HG02884 (cell line): Measurements from ENCODE around the gene CCND2.

Experiments
- ATAC-seq: cut with Tn5 transposase; IDR thresholded peaks from one replicate; pipeline ENCODE4 v1.9.1; 2021; ENCODE audit warnings: mild to moderate bottlenecking, moderate library complexity; ENCODE audit not compliant: unreplicated experiment

Gene CCND2

DNA sequence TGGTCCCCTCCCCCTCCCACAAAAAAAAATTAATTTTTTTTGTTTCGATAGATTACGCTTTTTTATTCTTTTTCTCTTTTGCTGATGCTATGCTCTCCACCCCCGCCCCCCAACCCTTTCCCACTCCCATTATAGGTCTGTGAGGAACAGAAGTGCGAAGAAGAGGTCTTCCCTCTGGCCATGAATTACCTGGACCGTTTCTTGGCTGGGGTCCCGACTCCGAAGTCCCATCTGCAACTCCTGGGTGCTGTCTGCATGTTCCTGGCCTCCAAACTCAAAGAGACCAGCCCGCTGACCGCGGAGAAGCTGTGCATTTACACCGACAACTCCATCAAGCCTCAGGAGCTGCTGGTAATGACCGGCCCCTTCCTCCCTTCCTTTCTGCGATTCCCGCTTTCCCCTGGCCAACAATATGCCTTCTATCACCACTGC is 2.3 kb downstream of the CCND2 start:
- ATAC-seq = no peak

DNA sequence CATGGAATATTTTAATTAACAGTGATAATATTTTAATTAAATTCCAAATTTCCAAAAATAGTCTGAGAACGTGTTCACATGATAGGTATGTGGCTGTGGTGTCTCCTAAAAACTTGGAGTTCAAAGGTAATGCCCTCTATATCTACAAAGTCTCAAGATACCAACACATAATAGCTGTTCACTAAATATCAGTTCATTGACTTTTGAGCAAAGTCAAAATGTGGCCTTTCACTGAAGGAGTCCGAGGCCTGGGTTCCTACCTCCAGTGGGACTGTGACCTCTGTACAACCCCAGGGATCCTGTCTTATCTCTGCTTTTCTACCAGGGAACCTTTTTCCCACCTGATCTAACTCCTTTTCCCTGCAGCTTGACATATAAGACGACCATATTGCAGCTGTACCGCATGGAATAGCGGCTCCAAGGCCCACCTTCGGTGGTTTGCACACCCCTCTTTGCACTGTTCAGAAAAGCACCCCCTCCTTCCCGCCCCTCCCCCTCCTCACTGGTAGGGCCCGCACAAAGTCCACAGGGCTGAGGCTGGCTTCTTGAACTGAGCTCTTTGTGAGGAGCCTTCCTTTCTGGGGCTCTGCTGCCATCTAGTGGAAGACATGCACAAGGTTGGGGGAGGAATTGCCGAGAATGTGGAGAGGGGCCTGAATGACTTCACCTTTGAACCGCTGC is 3.1 kb downstream of the CCND2 start:
- no peak for ATAC-seq

DNA sequence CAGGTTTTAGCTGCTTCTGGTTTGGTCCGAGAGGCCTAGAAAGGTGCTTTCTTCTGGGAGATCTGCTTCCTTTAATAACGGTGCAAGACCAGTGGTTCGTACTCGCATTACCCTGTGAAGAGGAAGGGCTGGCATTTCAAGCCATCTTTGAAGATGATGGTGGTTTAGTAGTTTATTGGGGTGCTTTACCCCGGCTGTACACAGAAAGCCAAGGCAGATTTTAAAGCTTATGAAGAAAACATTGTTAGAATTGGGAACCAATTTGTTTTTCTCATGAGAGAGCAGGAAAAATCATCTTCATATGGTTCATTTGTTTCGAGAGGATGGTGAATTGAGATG is 3.6 kb downstream of the CCND2 start:
- no peak for ATAC-seq

DNA sequence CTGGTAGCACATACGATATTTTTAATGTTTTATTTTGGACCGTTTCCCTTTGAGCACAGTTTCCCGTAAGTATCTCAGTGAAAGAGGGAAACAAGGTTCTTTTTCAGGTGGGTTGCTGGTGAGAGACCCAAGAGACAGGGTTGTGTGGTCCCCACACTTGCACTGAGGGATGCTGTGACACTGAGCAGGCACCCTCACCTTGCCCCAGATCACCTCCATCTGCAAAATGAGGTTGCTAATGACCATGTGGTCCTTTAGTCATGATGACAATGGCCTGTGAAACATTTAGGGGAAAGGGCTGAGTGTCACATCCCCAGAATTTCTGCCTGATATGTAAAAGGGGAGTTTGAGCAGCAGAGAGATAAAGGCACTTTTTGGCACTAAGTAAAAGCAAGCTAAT is 4.3 kb downstream of the CCND2 start:
- no peak for ATAC-seq

DNA sequence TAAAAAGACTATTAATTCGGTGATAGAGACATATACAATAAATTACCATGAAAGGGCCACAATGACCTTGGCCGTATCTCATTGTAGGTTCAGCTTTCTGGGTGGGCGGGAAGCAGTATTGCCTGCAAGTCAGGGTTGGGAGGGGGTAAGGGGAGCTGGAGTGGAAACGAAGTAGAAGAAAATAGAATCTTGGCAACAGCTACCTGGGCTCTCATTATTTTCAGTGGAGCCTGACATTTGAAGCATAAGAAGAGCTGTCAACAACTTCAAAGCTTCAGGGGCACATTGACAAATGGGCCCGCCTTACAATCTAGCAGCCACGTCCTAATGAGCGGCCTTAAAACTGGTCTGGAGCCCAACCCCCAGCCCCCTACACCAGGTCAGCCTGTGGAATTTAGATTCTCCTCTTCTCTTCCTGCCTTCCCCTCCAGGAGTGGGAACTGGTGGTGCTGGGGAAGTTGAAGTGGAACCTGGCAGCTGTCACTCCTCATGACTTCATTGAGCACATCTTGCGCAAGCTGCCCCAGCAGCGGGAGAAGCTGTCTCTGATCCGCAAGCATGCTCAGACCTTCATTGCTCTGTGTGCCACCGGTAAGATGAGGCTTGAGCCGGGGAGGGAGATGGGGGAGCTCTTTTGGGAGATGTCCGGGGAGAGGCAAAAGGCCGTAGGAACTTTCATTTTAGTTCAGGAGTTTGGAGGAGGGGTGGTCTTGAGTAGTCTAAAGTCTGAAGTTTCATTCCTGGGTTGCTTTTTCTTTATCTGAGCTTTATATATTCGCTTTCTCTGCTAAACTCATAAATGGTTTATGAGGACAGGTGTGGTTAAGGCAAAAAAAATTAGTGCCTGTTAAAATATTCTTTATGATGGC is 5.0 kb downstream of the CCND2 start:
- ATAC-seq = no peak

DNA sequence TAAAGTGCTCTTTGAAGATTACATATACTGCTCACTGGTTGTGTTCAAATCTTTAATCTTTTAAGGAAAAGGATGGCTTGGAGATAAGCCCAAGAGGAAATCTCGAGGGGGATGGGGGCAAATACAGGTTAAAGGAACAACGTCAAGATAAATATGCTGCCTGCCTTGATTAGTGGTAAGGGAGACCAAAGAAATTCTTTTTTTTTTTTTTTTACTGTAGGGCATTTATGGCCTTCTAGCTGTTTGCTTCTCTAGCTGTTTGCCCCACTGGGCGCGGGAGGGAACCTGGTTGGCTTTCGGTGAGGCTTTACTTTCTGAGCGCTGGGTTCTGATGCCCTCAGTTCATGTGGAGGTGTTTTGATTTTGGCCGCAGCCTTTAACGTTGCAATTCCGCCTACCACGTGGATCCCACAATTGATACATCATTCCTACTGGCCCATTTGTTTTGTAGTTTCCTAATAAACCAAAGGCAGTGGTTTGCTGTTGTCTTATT is 5.7 kb downstream of the CCND2 start:
- ATAC-seq = no peak

DNA sequence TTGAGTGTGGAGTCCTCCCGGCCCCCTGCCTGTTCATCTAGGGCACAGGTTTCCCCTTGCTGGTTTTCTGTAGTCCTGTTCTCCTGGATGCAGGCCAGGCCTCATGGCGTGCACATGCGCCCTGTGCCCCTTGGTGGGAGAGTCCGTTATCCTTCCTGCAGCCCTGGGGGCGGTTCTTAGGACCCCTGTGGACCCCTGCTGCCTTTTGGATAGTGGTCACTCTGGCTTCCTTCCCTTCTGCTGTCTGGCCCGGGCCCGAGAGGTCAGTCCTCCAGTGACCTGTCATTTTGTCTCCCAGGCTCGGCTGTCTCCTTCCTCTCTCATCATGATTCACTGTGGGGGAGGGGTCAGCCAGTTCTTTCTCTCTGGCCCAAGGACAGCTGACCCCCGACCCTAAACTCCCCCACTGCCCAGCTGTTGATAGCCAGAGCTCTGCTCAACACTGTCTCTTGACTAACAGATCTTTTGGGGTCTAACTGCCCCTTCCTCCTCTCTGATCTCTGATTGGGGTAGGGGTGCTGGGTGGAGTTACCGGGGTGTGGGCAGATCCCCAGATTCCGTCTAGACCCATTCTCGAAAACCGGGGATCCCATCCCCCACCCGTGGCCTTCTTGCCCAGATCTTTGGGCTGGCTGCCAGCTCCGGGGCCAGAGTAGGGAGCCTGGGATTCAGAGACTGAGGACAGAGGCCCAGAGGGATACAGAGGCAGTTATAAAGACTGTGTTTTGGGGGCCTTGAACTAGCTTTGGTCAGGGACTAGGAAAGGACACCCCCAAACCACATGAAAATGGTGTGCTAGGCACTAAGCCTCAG is 7.0 kb downstream of the CCND2 start:
- ATAC-seq = no peak

DNA sequence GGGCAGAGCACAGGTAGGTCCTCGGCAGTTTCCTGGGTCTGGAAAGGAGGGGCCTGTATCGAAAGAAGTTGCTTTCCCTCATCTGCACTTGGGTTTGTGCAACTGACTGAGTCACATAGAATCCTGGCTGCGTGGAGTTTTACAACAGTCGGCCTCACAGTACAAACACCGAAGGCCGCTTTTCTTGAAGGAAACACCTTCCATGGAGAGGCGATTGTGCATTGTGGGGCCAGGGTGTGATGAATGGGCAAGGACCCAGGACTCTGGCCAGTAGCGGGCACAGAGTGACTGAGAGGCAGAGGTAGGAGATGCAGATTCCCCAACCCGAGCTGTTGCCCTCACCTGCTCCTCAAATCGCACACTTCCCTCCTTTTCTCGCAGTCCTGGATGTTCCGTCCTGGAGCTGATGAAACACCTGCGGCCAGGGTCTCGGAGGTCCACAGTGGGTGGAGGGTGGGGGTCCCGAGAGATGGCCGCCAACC is 7.7 kb downstream of the CCND2 start:
- no peak for ATAC-seq

DNA sequence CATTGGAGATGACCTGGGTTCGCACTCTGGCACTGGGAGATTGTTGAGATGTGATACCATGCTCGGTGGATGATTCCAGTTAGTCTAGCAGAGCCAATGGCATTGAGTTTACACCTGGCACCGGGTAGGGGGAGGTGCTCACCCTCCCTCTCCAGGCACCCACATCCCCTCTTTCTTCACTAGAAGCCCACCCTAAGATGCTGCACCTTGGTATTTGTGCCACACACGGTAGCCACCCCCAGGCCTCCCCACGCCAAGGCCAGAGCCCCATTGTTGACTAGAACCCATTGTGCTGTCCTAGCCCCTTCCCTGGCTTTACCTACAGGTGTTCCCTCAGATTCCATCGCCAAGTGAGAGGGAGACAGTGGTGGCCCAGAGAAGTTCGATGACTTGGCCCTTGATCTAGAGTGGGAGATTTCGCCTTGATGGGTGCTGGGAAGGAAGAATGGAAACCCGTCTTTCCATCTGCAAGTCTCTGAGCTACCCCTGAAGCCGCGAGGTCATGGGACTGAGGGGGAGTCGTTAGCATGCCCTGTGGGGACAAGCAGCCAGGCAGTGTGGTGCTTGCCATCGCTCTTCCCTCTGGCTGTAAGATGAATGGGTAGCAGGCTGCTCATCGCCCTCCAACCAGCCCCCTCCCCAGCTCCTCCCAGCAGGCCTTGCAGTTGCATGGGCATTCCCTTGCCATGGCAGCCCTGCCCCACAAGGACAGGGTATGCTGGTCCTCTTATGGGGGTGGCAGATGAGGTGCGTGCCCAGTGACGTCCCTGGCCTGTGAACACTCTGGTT is 8.7 kb downstream of the CCND2 start:
- ATAC-seq = no peak

DNA sequence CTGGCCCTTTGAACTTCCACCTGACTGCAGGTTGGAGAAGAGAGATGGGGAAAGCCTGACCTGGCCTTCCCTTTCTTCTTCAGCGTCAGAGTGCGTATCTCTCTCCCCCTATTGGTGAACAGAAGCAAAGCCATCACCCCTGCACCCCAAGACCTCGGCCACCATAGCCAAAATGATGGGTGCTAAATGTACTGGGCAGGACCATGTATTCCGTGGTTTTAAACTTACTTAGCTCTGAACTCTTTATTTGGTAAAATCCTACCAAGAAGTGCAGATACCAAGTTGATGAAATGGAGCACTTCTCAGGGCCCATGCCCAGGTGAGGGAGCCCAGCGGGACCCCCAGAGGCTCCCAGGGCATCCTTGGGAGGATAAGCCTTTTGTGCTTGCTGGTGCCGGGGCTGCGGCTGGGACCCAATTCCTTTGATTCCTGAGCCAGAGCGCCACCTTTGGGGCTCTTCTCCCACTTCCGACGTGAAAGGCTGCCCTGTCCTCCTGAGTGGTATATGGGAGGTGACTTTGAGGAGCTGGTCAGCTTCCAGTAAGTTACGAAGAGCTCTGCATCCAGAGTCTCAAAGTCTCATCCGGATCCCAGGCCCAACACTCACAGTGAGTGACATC is 9.4 kb downstream of the CCND2 start:
- no peak for ATAC-seq

DNA sequence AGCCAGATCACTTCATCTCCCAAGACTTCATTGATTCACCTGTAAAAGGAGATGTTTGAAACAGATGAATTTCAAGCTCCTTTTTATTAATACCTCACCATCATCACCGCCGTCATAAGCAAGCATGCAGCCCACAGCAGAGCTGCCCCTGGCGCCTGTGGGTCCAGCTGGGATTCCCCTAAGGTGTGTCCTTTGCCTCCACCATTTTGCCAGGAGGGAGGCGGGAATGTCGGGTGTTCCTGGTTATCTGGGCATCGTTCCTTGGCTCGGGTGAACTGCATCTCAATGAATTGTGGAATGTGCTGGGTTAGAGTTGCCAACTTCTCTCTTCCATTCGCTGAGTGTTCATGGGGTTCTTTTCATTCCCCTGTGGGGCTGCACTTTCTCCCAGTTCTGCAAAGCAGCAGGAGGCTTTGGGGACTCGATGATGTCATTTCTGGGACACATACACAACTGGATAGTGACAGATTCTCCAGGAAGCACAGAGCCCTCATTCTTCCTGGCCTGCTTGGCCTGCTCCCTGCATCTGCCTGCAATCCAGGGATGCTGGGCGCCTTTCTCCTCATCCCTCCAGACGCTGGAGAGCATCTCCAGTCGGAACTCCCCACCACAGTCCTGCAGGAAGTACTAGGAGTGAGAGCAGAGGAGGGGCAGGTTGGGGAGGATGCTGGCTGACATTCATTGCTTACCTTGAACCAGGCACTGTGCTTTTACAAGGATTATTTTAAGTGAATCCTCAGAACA is 10.1 kb downstream of the CCND2 start:
- no peak for ATAC-seq

DNA sequence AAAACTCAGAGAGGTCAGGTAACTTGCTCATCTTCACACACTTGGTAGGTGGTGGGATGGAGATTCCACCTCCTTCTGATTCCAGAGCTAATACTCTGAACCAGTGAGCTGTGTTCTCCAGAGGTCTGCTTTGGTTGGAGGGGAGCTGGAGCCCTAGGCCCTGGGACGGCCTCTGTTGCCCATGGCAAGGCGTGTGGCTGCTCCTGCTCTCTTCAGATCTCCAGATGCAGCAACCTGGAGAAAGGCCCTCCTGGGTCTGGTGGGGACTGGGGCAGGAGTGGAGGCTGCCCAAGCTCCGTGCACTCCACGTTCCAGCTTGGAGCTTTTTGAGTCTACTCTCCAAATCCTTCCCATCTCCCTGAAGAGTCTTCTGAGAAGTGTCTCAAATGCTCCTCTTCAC is 10.7 kb downstream of the CCND2 start:
- no peak for ATAC-seq

DNA sequence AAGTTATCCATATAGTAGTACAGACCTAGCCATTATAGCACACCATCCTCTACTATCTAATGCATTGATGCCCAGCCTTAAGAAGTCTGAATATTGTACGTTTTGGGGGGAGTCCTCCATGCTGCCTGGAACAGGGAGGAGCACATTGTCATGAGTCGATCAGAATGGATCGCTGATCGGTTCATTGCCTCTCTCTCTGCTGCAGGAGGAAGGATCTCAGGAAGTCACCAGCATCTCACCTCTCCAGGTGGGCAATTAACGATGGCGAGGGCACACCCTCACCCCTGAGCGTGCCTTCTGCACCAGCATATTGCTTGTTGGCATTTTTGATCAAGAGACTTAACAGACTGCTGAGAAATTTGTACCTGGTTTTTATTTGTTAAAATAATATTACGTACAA is 11.5 kb downstream of the CCND2 start:
- no peak for ATAC-seq

DNA sequence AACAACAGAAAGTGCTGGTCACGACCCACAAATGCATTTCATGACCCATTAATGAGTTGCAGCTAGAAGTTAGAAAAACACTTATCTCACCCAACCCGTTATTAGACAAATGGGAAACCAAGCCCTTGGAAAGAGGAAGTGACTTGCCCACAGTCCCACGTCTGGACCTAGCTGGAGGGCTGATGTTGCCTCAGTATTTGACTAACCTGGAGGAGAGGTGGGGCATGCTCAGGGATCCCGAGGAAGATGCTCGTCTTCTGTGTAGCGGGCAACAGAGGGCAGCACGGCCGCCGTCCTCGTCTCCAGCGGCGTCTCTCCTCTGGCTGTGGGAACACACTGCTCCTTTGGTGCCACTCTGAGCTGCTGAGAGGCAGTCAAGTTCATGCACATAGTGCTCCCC is 12.7 kb downstream of the CCND2 start:
- no peak for ATAC-seq

DNA sequence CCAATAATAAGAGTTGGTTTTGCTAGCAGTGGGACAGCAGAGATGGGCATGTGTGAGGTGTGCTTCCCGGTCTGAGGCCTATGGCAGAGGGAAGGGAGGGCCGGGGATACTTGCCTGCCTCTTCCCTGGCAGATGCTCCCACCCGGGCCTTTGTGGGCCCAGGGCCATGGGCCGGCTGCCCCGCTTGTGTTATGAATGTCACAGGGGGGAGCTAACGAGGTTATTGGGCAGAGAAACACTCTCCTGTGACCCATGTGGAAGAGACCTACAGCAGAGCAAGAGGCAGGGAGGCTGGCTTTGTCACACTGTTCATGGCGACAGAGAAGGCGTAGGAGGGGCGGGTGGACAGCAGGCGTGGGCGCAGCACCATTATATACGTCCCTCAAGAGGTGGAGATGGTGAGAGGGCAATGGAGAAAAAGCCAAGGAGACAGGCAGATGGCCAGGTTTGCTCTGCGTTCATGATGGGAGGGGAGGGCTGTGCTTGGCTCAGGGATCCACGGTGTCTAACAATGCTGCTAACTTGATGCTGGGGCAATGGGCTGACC is 13.3 kb downstream of the CCND2 start:
- ATAC-seq = no peak

DNA sequence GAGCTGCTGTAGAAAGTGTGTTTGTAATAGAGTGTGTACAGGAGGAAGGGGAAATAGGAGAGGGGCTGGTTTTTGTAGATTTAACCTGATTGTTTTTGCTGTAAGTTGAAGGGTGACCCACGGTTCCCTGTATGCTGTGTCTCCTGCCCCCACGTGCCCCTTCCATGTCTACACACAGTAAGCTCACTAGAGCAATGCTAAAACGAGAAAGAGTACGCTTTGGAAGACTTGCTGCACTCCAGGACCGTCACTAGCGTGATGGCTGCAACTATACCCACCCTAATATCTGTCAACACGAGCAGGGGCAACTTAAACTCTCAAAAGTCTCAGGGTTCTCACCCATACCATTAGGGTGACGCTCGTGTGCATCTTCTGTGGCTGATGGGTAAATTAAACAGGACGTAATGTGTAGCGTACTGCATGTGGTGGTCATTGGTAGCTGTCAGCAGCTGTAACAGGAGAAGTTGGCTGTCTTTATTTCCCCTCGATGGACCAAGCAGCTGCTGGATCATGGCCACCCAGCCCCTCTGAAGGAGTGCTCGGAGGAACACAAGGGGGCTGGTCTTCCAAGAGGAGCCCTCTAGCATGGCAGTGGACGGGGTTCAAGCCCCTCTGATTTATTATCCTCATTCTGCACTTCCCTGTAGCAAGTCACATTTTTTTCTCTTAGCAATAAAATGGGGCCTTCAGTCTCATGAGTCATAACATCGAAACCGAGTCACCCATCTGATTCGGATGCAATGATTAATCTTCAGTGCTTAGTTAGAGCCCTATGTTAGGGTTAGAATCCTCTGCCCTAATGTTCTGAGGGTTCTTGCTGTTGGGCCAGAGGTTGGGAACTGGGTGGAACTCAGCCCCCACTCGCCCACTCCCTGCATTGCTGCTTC is 14.0 kb downstream of the CCND2 start:
- ATAC-seq = no peak

DNA sequence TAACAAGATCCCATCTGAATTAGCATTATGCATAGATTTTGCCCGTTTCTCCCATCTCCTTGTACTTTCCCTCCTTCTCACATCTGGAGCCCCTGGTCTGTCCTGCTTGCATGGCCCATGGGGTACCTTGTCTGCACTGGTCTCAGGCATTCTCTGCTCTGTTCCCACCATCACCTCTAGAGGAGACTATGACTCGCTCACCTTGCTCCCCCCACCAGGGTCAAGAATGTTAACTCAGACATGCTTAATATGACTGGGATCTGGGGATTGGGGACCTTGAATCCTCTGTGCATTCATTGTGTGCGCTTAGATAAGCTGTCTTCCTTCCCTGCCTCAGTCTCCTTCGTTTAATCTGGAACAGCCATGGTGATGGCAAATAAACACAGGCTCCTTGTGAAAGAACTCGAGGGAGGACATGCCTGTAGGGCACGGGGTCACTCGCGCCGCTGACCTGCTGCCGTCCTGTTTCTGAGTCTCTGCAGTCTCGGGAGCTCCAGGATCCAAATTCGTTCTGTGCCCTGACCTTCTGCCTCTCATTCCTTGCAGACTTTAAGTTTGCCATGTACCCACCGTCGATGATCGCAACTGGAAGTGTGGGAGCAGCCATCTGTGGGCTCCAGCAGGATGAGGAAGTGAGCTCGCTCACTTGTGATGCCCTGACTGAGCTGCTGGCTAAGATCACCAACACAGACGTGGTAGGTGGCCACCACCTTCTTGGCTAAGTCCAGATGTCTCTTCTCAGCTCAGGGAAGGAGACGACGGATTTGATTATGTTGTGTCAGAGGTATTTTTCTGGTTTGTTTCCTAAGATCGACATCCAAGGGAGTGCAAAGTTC is 15.0 kb downstream of the CCND2 start:
- ATAC-seq = no peak
